BLaER1 (cell line): ENCODE measurements around the gene KRTAP20-4.
A peak's percentile ranks its signal among the peaks of the same experiment; 100 is the strongest.

Source experiments
- H3K27ac ChIP-seq: shearing (Covaris generic); formaldehyde crosslinking; 2 replicates; pipeline ENCODE4 v1.8.1; 2022
- H3K27me3 ChIP-seq: shearing (Covaris generic); formaldehyde crosslinking; 2 replicates; pipeline ENCODE4 v1.8.1; 2022
- H3K36me3 ChIP-seq: shearing (Covaris generic); formaldehyde crosslinking; 2 replicates; pipeline ENCODE4 v1.8.1; 2022
- H3K4me1 ChIP-seq: shearing (Covaris generic); formaldehyde crosslinking; 2 replicates; pipeline ENCODE4 v1.8.1; 2022
- H3K4me2 ChIP-seq: shearing (Covaris generic); formaldehyde crosslinking; 2 replicates; pipeline ENCODE4 v1.8.1; 2022
- H3K4me3 ChIP-seq: shearing (Covaris generic); formaldehyde crosslinking; 2 replicates; pipeline ENCODE4 v1.8.1; 2022
- H3K9ac ChIP-seq: shearing (Covaris generic); formaldehyde crosslinking; 2 replicates; pipeline ENCODE4 v1.8.1; 2022
- H3K9me3 ChIP-seq: shearing (Covaris generic); formaldehyde crosslinking; 2 replicates; pipeline ENCODE4 v1.8.1; 2022
- H4K20me1 ChIP-seq: shearing (Covaris generic); formaldehyde crosslinking; 2 replicates; pipeline ENCODE4 v1.8.1; 2022
- Cebpa-rat ChIP-seq: shearing (Covaris generic); IDR thresholded peaks from 2 replicates; pipeline ENCODE4 v1.8.1; 2022

KRTAP20-4 gene

GRCh38 chr21:30613836-30614235 is 6.6 kb upstream of the KRTAP20-4 start, which contains the start of gene KRTAP6-1:
TSS of gene KRTAP6-1 (minus strand) at chr21:30613930. CDS start at chr21:30613904, 26 bp downstream.
- no peak within 1 kb of the TSS for H3K9ac ChIP-seq
- no peak within 1 kb of the TSS for H3K27ac ChIP-seq
- H3K4me2 ChIP-seq, result no peak within 1 kb of the TSS
- no peaks in the 10 kb centered on the region for H4K20me1 ChIP-seq
- H3K9me3 ChIP-seq, result no peaks in the 10 kb centered on the region
- H3K4me1 ChIP-seq, result no peaks in the 10 kb centered on the region
- no peak within 1 kb of the TSS for H3K4me3 ChIP-seq
- no peak for TF ChIP-seq Cebpa-rat
- no peaks in the 10 kb centered on the region for H3K27me3 ChIP-seq
- no peaks in the 10 kb centered on the region for H3K36me3 ChIP-seq

GRCh38 chr21:30615199-30615598 is 5.2 kb upstream of the KRTAP20-4 start:
- Histone ChIP-seq H3K36me3 (no peaks in the 10 kb centered on the region), H3K27me3 (no peaks in the 10 kb centered on the region), H3K9ac (no peak overlapping the region), H3K9me3 (no peaks in the 10 kb centered on the region), H3K27ac (no peak overlapping the region), H3K4me2 (no peak overlapping the region), H4K20me1 (no peaks in the 10 kb centered on the region), H3K4me3 (no peak overlapping the region), H3K4me1 (no peaks in the 10 kb centered on the region)
- TF ChIP-seq Cebpa-rat, result no peak

GRCh38 chr21:30616125-30616524 is 4.3 kb upstream of the KRTAP20-4 start, which contains the start of gene KRTAP20-1:
TSS of gene KRTAP20-1 (plus strand) at chr21:30616425. CDS start at chr21:30616455, 30 bp downstream.
- Histone ChIP-seq H3K27ac (no peak within 1 kb of the TSS), H4K20me1 (no peaks in the 10 kb centered on the region), H3K4me1 (no peaks in the 10 kb centered on the region), H3K4me2 (no peak within 1 kb of the TSS), H3K27me3 (no peaks in the 10 kb centered on the region), H3K36me3 (no peaks in the 10 kb centered on the region), H3K9ac (no peak within 1 kb of the TSS), H3K4me3 (no peak within 1 kb of the TSS), H3K9me3 (no peaks in the 10 kb centered on the region)
- no peak for TF ChIP-seq Cebpa-rat

GRCh38 chr21:30620080-30620479 is 347 bp upstream of the KRTAP20-4 start:
- H3K4me2 ChIP-seq, result no peak overlapping the region
- H3K36me3 ChIP-seq, result no peaks in the 10 kb centered on the region
- H3K4me3 ChIP-seq, result no peak overlapping the region
- peaks cover 7% of the 10 kb centered on the region; the same call in 1 of the 2 replicates for H3K9me3 ChIP-seq
- no peak for TF ChIP-seq Cebpa-rat
- H4K20me1 ChIP-seq, result no peaks in the 10 kb centered on the region
- no peak overlapping the region for H3K9ac ChIP-seq
- H3K4me1 ChIP-seq, result no peaks in the 10 kb centered on the region
- no peaks in the 10 kb centered on the region for H3K27me3 ChIP-seq
- H3K27ac ChIP-seq, result no peak overlapping the region

GRCh38 chr21:30623362-30623761 is 2.9 kb downstream of the KRTAP20-4 start:
- Histone ChIP-seq H3K9me3 (peaks cover 14% of the 10 kb centered on the region), H3K4me2 (no peak overlapping the region), H3K27ac (no peak overlapping the region), H3K27me3 (no peaks in the 10 kb centered on the region), H3K36me3 (no peaks in the 10 kb centered on the region), H3K4me1 (no peaks in the 10 kb centered on the region), H4K20me1 (no peaks in the 10 kb centered on the region), H3K4me3 (no peak overlapping the region), H3K9ac (no peak overlapping the region)
- no peak for TF ChIP-seq Cebpa-rat

- Histone ChIP-seq H4K20me1 (no peaks in the 10 kb centered on the region), H3K4me2 (no peak overlapping the region), H3K36me3 (no peaks in the 10 kb centered on the region), H3K4me1 (no peaks in the 10 kb centered on the region), H3K4me3 (no peak overlapping the region), H3K27me3 (no peaks in the 10 kb centered on the region), H3K9ac (no peak overlapping the region), H3K9me3 (peaks cover 14% of the 10 kb centered on the region), H3K27ac (no peak overlapping the region)
- no peak for TF ChIP-seq Cebpa-rat
These were observed 5.2 kb downstream of the KRTAP20-4 start for GRCh38 chr21:30625449-30626165.

- Histone ChIP-seq H3K27me3 (no peaks in the 10 kb centered on the region), H3K9ac (no peak overlapping the region), H3K4me3 (no peak overlapping the region), H3K4me1 (no peaks in the 10 kb centered on the region), H3K27ac (no peak overlapping the region), H4K20me1 (no peaks in the 10 kb centered on the region), H3K36me3 (no peaks in the 10 kb centered on the region), H3K9me3 (peaks cover 14% of the 10 kb centered on the region), H3K4me2 (no peak overlapping the region)
- no peak for TF ChIP-seq Cebpa-rat
These were observed 7.7 kb downstream of the KRTAP20-4 start for GRCh38 chr21:30628109-30628508.

GRCh38 chr21:30629200-30629599 is 8.8 kb downstream of the KRTAP20-4 start:
- no peak overlapping the region for H3K4me2 ChIP-seq
- H3K27ac ChIP-seq, result no peak overlapping the region
- TF ChIP-seq Cebpa-rat, result no peak
- H3K9me3 ChIP-seq, result peaks cover 14% of the 10 kb centered on the region
- H4K20me1 ChIP-seq, result no peaks in the 10 kb centered on the region
- H3K9ac ChIP-seq, result no peak overlapping the region
- no peaks in the 10 kb centered on the region for H3K4me1 ChIP-seq
- H3K4me3 ChIP-seq, result no peak overlapping the region
- H3K36me3 ChIP-seq, result no peaks in the 10 kb centered on the region
- no peaks in the 10 kb centered on the region for H3K27me3 ChIP-seq

- H3K36me3 ChIP-seq, result no peaks in the 10 kb centered on the region
- no peak within 1 kb of the TSS for H3K4me3 ChIP-seq
- H4K20me1 ChIP-seq, result no peaks in the 10 kb centered on the region
- no peaks in the 10 kb centered on the region for H3K27me3 ChIP-seq
- no peak within 1 kb of the TSS for H3K9ac ChIP-seq
- TF ChIP-seq Cebpa-rat, result no peak
- no peak within 1 kb of the TSS for H3K4me2 ChIP-seq
- no peak within 1 kb of the TSS for H3K27ac ChIP-seq
- H3K4me1 ChIP-seq, result no peaks in the 10 kb centered on the region
- no peaks in the 10 kb centered on the region for H3K9me3 ChIP-seq
These were observed 14.5 kb downstream of the KRTAP20-4 start, which contains the start of gene KRTAP20-2 for GRCh38 chr21:30634906-30635305. TSS of gene KRTAP20-2 (plus strand) at chr21:30635206. CDS start at chr21:30635264, 58 bp downstream.

- no peaks in the 10 kb centered on the region for H3K4me1 ChIP-seq
- no peaks in the 10 kb centered on the region for H3K27me3 ChIP-seq
- TF ChIP-seq Cebpa-rat, result peak; percentile 48; the same call in 1 of the 2 replicates
These were observed 18.3 kb downstream of the KRTAP20-4 start for GRCh38 chr21:30638686-30639085.

More at GRCh38 chr21:30638686-30639085, 18.3 kb downstream of the KRTAP20-4 start:
- Histone ChIP-seq H3K4me3 (no peak overlapping the region), H3K27ac (no peak overlapping the region), H4K20me1 (no peaks in the 10 kb centered on the region), H3K36me3 (no peaks in the 10 kb centered on the region), H3K9me3 (no peaks in the 10 kb centered on the region), H3K9ac (no peak overlapping the region), H3K4me2 (no peak overlapping the region)
